ENCODE data around the gene MAIP1.

MAIP1 gene

GRCh38 chr2:199989822-199990221, 34.4 kb downstream of the MAIP1 start:
- no peak for DNase-seq (ENCODE audit: low read depth in 2 of 2)

GRCh38 chr2:199991691-199992090, 36.3 kb downstream of the MAIP1 start:
- no peak for DNase-seq (ENCODE audit: low read depth in 2 of 2)

- DNase-seq (ENCODE audit: low read depth in 2 of 2), result no peak
Observed at GRCh38 chr2:199992296-199992695, 36.9 kb downstream of the MAIP1 start.

GRCh38 chr2:199994371-199994770, 39.0 kb downstream of the MAIP1 start:
- DNase-seq (ENCODE audit: low read depth in 2 of 2), result no peak

DNA sequence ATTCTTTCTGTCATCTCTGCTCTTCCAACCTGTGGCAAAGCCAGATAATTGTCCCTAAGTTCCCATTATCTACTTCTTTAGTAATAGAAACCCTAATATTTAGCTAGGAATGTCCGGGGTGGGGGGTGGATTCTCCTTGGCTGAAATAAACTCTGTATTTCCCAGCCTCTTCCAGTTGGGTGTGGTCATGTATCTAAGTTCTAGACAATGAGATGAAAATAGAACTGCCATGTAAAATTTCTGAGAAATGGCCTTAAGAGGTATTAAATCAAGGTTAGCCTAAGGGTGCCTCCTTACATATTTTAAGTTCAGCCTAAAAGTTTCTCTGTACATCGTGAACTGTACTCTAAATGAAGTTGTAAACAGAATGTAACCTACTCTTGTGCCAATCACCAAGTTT, 39.5 kb downstream of the MAIP1 start:
- no peak for DNase-seq (ENCODE audit: low read depth in 2 of 2)

- no peak for DNase-seq (ENCODE audit: low read depth in 2 of 2)
Observed at GRCh38 chr2:199997296-199997695, 41.9 kb downstream of the MAIP1 start.

- no peak for DNase-seq (ENCODE audit: low read depth in 2 of 2)
Observed at GRCh38 chr2:199999166-199999565, 43.8 kb downstream of the MAIP1 start.

DNA sequence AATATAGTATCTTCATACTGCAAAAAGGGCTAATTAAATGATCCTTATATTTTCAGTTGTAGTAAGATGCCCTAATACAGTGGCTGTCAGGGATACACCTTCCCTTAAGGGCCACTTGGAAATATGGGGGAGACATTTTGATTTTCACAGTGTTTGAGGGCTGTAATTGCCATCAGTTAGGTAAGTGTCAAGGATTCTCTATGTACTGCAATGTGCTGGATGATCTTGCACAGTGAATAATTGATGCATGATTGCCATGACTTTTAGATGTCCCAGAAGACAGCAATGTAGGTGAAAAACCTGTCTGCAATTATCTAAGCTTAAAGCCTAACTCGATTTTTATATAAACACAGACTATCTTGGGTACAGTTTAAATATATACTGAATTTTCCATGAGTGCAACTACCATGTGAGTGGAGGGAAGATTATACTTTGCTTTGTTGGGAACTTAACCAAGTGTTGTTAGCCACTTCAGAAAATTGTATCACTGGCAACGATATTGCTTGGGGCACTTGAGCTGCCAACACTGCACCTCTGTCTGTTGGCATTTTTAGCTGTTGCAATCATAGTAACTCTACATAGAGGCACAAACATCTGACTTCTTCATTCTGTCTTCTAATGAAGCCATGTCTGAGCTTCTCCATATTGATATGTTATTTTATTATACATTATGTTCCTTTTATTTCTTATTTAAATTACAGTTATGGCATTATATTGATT, 45.2 kb downstream of the MAIP1 start:
- DNase-seq (ENCODE audit: low read depth in 2 of 2), result no peak

DNA sequence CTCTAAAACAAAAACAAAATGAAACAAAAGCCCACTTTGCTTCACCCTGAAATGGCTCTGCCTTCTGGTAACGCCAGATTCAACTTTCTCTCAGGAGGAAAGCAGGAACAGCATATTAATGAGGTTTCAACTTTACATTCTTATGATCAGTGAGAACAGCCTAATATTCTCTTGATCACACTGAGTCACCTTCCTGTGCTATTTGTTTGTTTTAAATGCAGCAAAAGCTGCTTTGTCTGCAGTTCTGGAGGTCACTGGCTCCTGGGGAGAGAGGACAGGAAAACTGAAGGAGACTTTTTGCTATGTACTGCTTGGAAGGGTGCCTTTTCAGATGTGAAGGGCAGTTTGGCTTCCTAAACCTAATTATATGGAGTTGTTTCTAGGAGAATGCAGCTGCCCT, 48.1 kb downstream of the MAIP1 start:
- no peak for DNase-seq (ENCODE audit: low read depth in 2 of 2)

DNA sequence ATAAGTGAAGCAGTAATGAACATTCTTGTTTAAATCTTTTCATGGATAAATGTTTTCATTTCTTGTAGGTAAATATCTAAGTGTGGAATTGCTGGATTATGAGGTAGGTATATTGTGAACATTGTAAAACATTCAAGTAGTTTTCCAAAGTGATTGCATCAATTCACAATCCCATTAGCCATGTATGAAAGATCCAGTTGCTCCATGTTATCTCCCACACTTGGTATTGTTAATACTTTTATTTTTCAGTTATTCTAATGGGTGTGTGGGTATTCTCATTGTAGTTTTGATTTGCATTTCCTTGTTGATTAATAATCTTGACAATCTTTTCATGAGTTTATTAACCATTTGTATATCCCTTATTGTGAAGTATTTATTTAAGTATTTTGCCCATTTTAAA, 50.3 kb downstream of the MAIP1 start:
- no peak for DNase-seq (ENCODE audit: low read depth in 2 of 2)

DNA sequence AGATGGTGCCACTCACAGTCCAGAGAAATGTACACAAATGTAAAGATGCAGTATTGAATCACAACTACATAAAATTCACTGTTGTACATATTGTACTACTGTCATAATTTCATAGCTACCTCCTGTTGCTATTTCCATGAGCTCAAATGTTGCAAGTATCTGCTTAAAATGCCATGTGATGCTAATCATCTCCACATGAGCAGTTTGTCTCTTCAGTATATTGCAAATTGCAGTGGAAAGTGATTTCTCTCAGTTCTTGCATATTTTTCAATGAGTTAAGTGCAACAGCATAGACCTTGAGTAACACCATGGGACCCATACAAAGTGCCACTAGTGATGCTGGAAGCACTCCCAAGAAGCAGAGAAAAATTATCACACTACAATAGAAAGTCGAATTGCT, 51.9 kb downstream of the MAIP1 start:
- DNase-seq (ENCODE audit: low read depth in 2 of 2), result no peak

GRCh38 chr2:200012401-200012800, 57.0 kb downstream of the MAIP1 start:
- DNase-seq (ENCODE audit: low read depth in 2 of 2), result no peak
